Spinal cord (tissue), 10 donors: ENCODE measurements around the gene THBS2. TPM values are rescaled to one million over a fixed set of nuclear protein-coding genes. Genes with fewer than 3 reads are reported as not detected.
A peak's percentile ranks its signal among the peaks of the same experiment; 100 is the strongest.

Experiments used
- DNase-seq, 6 donors: peaks; one replicate each; pipeline versions ENCODE4 v3.0.0 to v3.0.0-alpha.2; 2013 to 2015; ENCODE audit warnings: low spot score in 6 of 6, low read depth in 4 of 6
- H3K27ac ChIP-seq: one replicate; pipeline ENCODE4 v1.5.1; 2013; ENCODE audit warnings: low read depth, low read length, control low read depth
- H3K27me3 ChIP-seq: one replicate; pipeline ENCODE4 v1.6.1; 2013; ENCODE audit warnings: low read length; ENCODE audit not compliant: control insufficient read depth, insufficient read depth
- H3K36me3 ChIP-seq: one replicate; pipeline ENCODE4 v1.6.1; 2013; ENCODE audit warnings: low read length; ENCODE audit not compliant: control insufficient read depth, insufficient read depth
- H3K4me1 ChIP-seq: one replicate; pipeline ENCODE4 v1.6.1; 2013; ENCODE audit warnings: low read length; ENCODE audit not compliant: control insufficient read depth, insufficient read depth
- H3K4me3 ChIP-seq: one replicate; pipeline ENCODE4 v1.5.1; 2013; ENCODE audit warnings: low read depth, low read length, control low read depth
- H3K9me3 ChIP-seq: one replicate; pipeline ENCODE4 v1.6.1; 2013; ENCODE audit warnings: low read length; ENCODE audit not compliant: control insufficient read depth, insufficient read depth
- WGBS: methylation state at CpG from one replicate; pipeline ENCODE4 v1.1.5; 2013; ENCODE audit warnings: missing lambda C conversion rate; ENCODE audit not compliant: insufficient coverage; 5-methylcytosine and 5-hydroxymethylcytosine counted together
- polyA plus RNA-seq, 2 donors: library from polyadenylated mRNA; unstranded; fragments of 120-200 nt; gene quantifications; one replicate each; pipeline ENCODE4 v1.2.1, GENCODE V29; 2013; ENCODE audit not compliant: insufficient read length in 2 of 2
- total RNA-seq, 2 donors: library from RNA; depleted of rRNA in 1 of 2; stranded (reverse); fragments of 120-200 nt in 1 of 2; fragments of >200 nt in 1 of 2; gene quantifications; one replicate each; pipeline versions ENCODE4 v1.2.3 to v1.2.4, GENCODE V29; 2013 to 2014
- donor health status: healthy.

The THBS2 gene
- total and polyA plus RNA-seq, 4 donors = 44.3 to 99.4 (median 70.0) TPM

GRCh38 chr6:169291646-169292337 lies 38.1 kb upstream of the THBS2 start:
- no peaks in the 10 kb centered on the region for H3K27me3 ChIP-seq
- WGBS = 93% methylated on average over 9 of the region's 14 CpGs
- no peaks in the 10 kb centered on the region for H3K4me1 ChIP-seq
- no peaks in the 10 kb centered on the region for H3K36me3 ChIP-seq
- no peaks in the 10 kb centered on the region for H3K9me3 ChIP-seq
- H3K4me3 ChIP-seq = no peak overlapping the region
- peak overlapping the region; percentile 40 for H3K27ac ChIP-seq
- DNase-seq = no peak

DNA sequence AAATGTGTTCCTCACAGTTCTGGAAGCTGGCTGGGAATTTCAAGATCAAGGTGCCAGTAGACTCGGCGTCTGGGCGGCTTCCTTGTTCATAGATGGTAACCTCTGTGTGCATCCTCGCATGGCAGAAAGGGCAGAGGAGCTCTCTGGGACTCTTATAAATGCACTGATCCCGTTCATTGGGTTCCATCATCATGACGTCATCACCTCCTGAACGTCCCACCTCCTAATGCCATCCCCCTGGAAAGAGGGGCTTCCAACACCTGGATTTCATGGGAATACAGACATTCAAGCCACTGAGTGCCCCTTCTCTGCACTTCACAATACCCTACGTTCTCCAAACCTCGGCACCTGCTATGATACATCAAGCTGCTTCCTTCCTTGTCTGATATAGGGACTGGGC lies 37.5 kb upstream of the THBS2 start:
- Histone ChIP-seq H3K4me3 (no peak overlapping the region), H3K9me3 (no peaks in the 10 kb centered on the region), H3K27me3 (no peaks in the 10 kb centered on the region), H3K36me3 (no peaks in the 10 kb centered on the region), H3K4me1 (no peaks in the 10 kb centered on the region), H3K27ac (no peak overlapping the region)
- 92% methylated on average over 9 of the region's 9 CpGs for WGBS
- no peak for DNase-seq

DNA sequence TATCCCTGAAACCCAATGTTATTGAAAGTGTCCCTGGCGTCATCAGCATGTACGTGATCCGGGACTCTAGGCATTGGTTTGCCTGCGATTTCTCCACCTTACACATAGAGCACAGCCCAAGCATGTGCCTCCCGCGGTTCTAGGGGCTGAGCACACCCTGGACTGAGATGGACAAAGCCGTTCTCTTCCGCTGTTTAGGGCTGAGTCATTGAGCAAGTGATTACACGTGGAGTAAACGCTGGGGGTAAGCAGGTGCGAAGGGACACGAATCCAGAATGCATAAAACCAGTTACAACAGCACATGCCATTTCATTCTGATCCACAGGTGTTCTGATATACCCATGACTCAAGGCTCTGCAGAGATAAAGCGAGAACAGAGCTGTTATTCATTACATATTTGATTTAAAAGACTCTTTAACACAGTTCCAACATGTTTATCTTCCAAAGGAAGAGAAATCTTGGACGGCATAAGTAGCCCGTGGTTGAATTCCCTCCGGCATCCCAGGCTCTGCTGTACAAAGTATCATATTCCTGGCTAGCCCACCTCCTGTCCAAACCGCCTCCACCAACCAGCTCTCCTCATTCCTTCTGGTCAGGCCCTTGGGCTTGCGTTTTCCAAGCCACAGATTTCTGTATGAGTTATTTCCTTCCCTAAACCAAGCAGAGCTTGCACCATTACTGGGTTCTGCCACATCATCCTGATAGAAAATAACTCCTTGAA lies 36.1 kb upstream of the THBS2 start:
- WGBS = 90% methylated on average over 16 of the region's 18 CpGs
- Histone ChIP-seq H3K9me3 (no peaks in the 10 kb centered on the region), H3K27ac (no peak overlapping the region), H3K4me3 (no peak overlapping the region), H3K36me3 (no peaks in the 10 kb centered on the region), H3K27me3 (no peaks in the 10 kb centered on the region), H3K4me1 (peaks cover 5% of the 10 kb centered on the region)
- DNase-seq = no peak

GRCh38 chr6:169289257-169289618 lies 35.6 kb upstream of the THBS2 start:
- Histone ChIP-seq H3K9me3 (no peaks in the 10 kb centered on the region), H3K27me3 (no peaks in the 10 kb centered on the region), H3K4me1 (peaks cover 9% of the 10 kb centered on the region), H3K4me3 (no peak overlapping the region), H3K27ac (no peak overlapping the region), H3K36me3 (no peaks in the 10 kb centered on the region)
- 100% methylated on average over 2 of the region's 5 CpGs for WGBS
- no peak for DNase-seq

- Histone ChIP-seq H3K27ac (no peak overlapping the region), H3K4me1 (peaks cover 9% of the 10 kb centered on the region), H3K9me3 (no peaks in the 10 kb centered on the region), H3K36me3 (no peaks in the 10 kb centered on the region), H3K4me3 (no peak overlapping the region), H3K27me3 (no peaks in the 10 kb centered on the region)
- no peak for DNase-seq
- 87% methylated on average over 4 of the region's 10 CpGs for WGBS
Measured at GRCh38 chr6:169288591-169288990, 34.9 kb upstream of the THBS2 start.

DNA sequence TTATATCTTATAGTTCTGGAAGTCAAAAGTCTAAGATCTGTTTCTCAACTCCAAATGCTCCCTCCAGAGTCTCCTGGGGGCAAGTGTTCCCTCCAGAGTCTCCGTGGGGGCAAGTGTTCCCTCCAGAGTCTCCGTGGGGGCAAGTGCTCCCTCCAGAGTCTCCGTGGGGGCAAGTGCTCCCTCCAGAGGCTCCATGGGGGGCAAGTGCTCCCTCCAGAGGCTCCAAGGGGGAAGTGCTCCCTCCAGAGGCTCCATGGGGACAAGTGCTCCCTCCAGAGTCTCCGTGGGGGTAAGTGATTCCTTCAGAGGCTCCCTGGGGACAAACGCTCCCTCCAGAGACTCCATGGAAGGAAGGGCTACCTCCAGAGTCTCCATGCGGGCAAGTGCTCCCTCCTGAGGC lies 34.0 kb upstream of the THBS2 start:
- no peak overlapping the region for H3K4me3 ChIP-seq
- peaks cover 9% of the 10 kb centered on the region for H3K4me1 ChIP-seq
- no peak overlapping the region for H3K27ac ChIP-seq
- no peak for DNase-seq
- H3K27me3 ChIP-seq = no peaks in the 10 kb centered on the region
- H3K9me3 ChIP-seq = no peaks in the 10 kb centered on the region
- 82% methylated on average over 6 of the region's 6 CpGs for WGBS
- no peaks in the 10 kb centered on the region for H3K36me3 ChIP-seq

GRCh38 chr6:169286961-169287360 lies 33.3 kb upstream of the THBS2 start:
- peaks cover 9% of the 10 kb centered on the region for H3K4me1 ChIP-seq
- no peaks in the 10 kb centered on the region for H3K27me3 ChIP-seq
- DNase-seq = no peak
- H3K27ac ChIP-seq = no peak overlapping the region
- 86% methylated on average over 3 of the region's 7 CpGs for WGBS
- no peaks in the 10 kb centered on the region for H3K36me3 ChIP-seq
- H3K4me3 ChIP-seq = no peak overlapping the region
- no peaks in the 10 kb centered on the region for H3K9me3 ChIP-seq

- H3K36me3 ChIP-seq = no peaks in the 10 kb centered on the region
- H3K4me1 ChIP-seq = peaks cover 9% of the 10 kb centered on the region
- H3K9me3 ChIP-seq = no peaks in the 10 kb centered on the region
- DNase-seq = peak in 1 of 6 donors; percentile 11
- H3K4me3 ChIP-seq = no peak overlapping the region
- H3K27ac ChIP-seq = no peak overlapping the region
- no peaks in the 10 kb centered on the region for H3K27me3 ChIP-seq
- 54% methylated on average over 3 of the region's 3 CpGs for WGBS
Measured at GRCh38 chr6:169285165-169285564, 31.5 kb upstream of the THBS2 start.

- no peak overlapping the region for H3K4me3 ChIP-seq
Measured at GRCh38 chr6:169283924-169284323, 30.3 kb upstream of the THBS2 start.

GRCh38 chr6:169282043-169282442 lies 28.4 kb upstream of the THBS2 start:
- Histone ChIP-seq H3K36me3 (no peaks in the 10 kb centered on the region), H3K9me3 (no peaks in the 10 kb centered on the region), H3K4me3 (no peak overlapping the region), H3K4me1 (peaks cover 9% of the 10 kb centered on the region), H3K27me3 (no peaks in the 10 kb centered on the region), H3K27ac (no peak overlapping the region)
- DNase-seq = no peak
- 97% methylated on average over 15 of the region's 15 CpGs for WGBS

More at GRCh38 chr6:169283924-169284323, 30.3 kb upstream of the THBS2 start:
- no peaks in the 10 kb centered on the region for H3K36me3 ChIP-seq
- DNase-seq = no peak
- 95% methylated on average over 1 of the region's 1 CpG for WGBS
- H3K27ac ChIP-seq = no peak overlapping the region
- peaks cover 9% of the 10 kb centered on the region for H3K4me1 ChIP-seq
- no peaks in the 10 kb centered on the region for H3K9me3 ChIP-seq
- no peaks in the 10 kb centered on the region for H3K27me3 ChIP-seq
